GM18517 (cell line): Measurements from ENCODE around the gene MYO9A.

Experiments used
- ATAC-seq: cut with Tn5 transposase; IDR thresholded peaks from one replicate; pipeline ENCODE4 v1.9.1; 2021; ENCODE audit warnings: mild to moderate bottlenecking, moderate library complexity; ENCODE audit not compliant: unreplicated experiment

The MYO9A gene

DNA sequence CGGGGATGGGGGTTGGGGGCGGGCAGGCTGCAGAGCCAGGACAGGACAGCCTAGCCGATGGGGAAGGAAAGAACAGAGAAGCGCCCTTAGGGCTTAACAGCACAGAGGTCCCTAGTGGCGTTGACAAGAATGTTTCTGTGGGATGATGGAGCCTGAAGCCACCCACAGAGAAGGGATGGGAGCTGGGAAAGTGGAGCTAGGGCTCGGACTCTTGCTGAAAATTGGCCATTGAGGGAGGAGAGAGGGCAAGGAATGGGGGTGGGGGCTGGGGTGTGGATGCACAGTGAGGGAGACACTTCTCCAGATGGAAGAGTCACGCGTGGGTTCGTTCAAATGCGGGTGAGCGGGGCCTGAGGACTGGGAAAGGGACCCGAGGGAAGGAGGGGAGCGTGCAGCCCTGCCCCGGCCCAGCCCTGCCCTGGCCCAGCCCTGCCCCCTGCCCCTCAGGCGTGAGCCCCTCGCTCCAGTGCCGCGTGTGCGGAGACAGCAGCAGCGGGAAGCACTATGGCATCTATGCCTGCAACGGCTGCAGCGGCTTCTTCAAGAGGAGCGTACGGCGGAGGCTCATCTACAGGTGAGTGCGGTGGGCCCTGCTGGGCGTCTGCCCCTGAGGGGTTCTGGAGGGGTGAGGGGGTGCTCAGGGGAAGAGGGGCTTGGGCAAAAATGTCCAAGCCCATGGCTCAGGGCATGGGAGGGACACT, 306.8 kb downstream of the MYO9A start:
- no peak for ATAC-seq

DNA sequence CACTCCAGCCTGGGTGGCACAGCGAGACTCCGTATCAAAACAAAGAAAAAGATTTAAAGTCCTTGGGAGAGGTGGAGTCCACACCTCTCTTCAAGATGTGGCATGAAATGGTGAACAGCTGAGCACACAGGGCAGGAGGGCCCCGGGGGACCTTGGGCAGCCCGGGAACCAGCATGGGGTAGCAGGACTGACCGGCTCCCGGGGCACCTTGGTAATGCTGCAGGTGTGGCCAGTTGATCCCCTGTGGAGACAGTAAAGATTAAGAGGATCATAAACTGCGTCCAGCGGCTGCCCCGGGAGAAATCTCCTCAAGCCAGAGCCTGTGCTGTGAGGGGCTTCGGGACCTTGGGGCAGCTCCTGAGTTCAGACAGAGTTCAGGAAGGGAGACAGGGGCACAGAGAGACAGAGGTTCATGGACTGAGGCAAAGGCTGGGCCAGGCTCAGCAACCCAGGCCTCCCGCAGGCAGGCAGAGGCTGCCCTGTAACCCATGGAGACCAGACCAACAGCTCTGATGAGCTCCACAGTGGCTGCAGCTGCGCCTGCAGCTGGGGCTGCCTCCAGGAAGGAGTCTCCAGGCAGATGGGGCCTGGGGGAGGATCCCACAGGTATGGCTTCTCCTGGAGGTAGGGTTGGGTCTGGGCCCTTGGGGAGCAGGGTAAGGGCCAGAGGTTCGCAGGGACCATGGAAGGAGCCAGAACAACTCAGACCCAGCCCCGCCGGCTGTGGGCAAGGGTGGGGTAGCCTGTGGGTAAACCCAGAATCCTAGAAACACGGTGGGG, 307.5 kb downstream of the MYO9A start, which contains the start of gene NR2E3:
Gene NR2E3 (plus strand): TSS at position 299 of the 780 bp plus-strand sequence. CDS start 190 bp downstream, at position 489.
- no peak for ATAC-seq

DNA sequence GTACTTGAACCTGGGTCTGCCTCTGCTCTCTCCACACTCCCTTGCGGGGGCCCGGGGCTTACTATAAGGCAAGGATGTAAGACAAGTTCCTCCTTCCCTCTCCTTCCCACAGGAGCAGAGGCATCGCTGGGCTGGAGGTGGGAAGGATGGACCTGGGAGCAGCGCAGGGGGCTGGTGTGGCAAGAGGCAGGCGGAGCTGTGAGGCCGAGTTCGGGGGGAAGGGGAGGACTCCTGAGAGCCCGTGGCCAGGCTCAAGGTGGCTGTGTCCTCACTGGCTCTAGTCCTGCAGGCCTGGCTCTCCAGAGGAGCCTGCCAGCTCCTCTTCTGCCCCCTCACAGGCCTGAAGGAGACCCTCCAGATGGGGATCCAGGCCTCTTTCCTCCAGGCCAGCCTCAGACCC, 308.6 kb downstream of the MYO9A start:
- ATAC-seq = no peak

DNA sequence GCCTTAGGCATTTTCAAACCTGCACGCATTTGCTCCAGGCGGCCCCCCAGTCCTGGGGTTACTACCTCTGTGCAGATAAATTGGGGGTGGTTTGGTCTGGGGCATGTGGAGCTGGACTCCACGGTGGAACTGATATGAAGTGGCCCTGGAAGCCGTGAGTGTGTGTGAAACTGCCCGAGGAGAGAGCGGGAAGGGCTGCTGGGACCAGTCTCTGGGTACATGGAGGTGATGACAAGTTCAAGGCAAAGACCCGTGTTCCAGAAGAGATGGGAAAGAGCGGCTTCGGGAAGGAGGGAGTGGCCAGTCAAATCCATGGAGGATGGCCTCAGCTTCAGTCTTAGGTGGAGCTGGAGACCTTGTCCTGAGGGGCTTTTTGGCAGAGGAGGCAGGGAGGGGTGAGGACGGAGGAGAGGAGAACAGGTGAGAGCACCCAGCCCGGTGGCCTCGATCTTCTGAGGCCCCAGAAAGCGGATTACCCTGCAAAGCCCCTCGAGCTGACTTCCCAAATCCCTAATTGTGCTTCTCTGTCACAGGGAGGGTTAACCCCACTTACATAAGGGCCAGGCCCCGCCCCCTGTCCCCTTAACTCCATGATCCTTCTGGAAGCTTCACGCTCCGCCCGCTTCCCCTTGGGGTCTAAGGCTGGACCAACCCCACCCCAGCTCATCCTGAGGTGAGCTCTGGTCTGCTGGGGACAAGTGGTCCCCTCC, 309.5 kb downstream of the MYO9A start:
- ATAC-seq = no peak

DNA sequence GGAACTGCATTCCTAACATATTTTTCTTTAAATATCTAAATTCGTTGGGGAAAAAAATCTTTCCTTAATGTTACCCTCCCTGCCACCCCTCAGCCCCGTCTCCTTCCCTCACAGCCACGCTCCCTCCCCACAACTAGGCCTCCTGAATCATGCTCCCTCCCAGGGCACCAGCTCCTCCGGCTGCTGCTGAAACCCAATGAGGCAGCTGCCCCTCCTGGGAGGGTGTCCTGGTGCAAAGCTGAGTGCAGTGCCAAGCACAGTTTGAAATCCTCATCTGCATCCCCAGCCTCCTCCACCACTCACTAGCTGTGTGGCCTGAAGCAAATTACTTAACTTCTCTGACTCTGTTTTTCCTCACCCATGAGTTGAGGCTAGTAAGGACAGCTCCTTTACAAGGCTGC, 310.3 kb downstream of the MYO9A start:
- ATAC-seq = no peak

DNA sequence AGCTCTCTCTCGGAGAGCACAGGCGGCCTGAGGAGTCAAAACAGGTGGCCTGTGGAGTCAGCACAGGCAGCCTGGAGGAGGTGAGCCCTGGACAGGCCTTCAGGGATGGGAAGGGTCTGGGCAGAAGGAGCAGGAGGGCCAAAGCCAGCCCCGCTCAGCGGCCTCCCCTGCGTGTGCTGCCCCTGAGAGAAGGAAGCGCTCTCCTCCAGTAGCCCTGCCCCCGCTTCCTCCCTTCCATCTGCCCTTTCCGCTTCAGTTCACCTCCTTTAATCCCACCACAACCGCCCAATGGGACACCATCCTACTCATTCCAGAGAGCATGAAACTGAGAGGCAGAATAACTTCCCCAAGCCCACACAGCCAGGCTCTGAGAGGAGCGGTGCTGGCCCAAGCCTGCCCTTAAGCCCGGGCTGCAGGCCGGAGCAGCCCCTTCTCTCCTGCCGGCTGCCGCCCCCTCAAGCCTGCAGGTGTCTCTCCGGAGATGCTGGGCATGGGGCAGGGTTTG, 310.8 kb downstream of the MYO9A start:
- no peak for ATAC-seq

DNA sequence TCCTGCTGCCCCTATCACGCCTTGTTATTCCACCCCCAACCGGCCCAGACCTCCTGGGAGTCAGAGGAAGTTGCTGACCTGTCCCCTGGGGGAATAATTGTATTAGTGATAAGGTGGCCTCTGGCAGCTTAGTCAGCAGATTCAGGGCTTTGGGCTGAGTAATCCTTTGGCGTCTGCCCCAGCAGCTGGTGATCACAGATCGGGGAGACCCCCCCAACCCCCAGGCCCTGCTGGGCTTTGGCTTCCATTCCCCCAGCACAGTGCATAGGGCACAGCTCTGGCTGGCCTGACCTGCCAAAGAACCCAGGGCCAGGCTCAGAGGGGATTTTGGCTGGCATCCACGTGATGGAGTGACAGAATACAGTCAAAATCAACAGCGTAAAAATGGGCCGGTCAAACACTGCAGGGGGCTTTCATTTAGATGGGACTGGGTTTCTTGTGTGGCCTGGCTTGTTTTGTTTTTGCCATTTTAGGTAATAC, 311.5 kb downstream of the MYO9A start:
- ATAC-seq = no peak

DNA sequence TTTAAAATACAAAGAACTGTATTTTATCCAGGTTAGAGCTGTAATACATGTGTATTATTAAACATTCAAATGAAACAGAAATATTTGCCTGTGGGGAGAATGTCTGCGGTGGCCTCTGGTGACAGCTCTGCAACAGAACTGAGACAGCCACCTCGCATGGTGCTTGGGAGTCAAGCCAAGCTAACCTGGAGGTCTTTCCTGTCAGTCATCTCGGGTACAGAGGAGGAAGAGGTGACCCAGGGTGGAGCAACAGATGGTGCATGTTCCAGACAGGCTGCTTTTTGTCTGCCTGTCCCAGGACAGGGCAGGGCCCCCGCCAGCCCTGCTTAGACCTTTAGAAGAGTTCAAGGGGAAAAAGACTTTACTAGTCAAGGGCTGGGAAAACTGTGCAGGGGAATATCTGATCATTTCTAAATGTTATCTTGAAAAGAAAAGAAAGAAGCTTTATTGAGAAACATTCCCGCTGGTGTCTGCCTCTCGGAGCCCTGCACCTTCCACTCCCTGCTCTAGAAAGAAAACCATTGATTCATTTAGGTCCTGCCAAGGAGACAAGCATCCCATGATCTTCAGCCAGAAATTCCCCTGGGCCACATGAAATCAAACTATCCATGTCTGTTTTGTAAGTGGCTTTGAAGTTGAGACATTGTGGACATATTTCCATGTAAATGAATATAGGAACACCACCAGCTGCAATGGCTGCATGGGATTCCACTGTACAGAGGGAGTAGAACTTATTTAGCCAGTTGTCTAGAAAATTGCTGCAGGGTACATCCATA, 313.1 kb downstream of the MYO9A start:
- ATAC-seq = no peak

DNA sequence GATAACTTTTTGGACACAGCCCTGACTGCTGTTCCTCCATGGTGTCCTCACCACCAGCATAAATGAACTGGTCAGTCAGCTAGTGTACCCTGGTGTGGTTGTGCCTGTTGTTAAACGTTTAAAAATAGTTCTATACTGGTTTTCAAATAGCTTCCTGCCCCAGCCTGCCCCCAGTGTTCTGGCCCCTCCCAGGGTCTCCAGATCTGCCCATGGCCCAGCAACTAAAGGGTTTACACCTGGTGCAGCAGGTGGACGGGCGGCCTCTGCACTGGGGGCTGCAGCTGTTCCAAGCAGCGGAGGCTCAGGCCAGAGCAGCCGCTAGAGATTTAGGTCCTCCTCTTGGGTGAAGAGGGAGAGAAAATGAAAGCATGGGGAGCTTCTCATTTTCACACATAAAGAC, 313.7 kb downstream of the MYO9A start:
- ATAC-seq = no peak

DNA sequence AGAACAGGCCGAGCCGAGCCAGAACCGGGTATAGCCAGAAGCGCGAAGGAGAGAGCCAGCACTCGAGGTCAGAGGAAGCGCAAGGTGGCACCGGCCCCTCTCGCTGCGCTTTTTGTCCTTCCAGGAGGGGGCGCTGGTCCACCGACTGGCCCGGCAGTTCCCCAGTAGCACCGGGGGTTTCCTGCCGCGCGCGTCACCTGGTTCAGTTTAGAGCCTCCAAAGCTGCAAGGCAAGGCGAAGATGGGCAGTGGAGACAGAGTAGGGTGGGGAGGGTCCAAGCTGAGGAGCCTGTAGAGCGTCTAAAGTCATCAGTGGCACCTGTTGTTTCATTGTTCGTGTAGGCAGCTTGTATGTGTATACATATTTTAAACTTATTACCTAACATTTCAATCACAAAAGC, 315.2 kb downstream of the MYO9A start:
- no peak for ATAC-seq

DNA sequence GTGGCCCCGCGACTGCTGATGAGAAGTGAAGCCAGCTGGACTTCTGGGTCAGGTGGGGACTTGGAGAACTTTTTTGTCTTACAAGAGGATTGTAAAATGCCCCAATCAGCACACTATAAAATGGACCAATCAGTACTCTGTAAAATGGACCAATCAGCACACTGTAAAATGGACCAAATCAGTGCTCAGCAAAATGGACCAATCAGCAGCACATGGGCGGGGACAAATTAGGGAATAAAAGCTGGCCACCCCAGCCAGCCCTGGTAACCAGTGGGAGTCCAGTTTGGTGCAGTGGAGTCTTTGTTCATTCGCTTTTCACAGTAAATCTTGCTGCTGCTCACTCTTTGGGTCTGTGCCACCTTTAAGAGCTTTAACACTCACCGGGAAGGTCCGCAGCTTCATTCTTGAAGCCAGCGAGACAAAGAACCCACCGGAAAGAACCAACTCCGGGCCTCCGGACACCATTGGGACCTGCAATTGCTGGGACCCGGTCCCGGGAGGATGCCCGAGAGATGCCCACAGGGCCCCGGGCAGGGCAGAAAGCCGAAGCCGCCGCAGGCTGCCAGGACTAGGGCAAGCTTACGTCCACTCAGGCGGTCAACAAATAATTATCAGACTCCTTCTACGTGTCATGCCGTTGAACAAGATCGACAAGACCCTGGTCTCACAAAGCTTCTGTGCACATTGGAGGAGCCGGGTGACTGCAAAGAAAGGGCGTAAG, 315.9 kb downstream of the MYO9A start:
- ATAC-seq = no peak

DNA sequence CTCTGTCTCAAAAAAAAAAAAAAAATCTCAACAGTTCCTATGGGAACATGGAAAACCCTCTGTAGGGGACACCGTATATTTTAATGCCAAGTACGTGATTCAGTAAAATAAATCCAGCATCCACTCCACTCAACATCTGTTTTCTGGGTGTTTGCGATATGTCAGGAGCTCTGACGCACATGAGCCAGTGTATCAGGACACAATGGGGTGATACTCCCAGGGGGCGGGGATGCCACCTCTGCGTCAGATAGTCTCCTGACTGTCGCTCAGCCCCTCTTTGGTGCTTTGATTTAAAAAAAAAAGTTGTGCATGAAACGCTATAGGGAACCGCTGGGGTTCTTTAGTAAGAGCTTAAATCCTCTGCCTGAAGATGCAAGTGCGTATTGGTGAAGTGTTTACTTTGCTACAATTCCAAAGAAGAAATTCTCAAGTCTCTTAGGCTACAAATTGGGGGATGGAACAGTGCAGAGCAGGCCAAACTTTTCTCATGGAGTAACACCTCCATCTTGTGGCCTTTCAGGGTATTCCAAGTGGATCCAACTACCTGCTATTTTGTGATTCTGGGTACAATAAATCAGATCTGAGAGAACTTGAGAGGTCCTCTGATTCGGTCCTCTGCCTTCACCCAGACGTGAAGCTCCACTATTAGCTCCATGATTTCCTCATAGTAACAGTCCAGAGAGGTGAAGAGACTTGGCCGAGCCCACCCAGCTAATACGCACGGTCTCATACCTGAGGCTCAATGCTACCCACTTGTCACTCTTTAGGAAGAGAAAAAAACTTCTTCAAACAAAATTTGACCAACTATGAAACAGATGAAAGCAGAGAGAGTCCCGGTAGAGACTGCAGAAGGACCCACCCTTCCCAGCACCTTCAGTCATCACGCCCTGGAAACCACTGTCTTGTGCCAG, 316.9 kb downstream of the MYO9A start:
- ATAC-seq = no peak

DNA sequence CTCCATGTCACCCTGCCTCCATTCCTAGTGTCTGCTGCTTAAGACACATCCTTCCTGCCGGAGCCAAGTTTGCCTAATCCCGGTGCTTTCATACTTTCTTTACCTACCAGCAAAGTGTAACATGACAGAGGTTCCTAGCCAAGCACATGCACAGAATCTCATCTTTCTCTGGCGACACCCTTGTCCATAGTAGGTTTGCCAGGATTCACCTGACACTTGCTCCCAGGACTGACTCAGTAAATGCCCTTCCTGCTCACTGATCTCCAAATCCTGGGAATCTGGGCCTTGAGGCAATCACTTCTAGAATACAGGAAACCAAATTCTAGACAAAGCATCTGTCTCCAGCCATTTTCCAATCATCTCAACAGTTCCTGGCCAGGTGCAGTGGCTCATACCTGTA, 317.8 kb downstream of the MYO9A start:
- no peak for ATAC-seq

DNA sequence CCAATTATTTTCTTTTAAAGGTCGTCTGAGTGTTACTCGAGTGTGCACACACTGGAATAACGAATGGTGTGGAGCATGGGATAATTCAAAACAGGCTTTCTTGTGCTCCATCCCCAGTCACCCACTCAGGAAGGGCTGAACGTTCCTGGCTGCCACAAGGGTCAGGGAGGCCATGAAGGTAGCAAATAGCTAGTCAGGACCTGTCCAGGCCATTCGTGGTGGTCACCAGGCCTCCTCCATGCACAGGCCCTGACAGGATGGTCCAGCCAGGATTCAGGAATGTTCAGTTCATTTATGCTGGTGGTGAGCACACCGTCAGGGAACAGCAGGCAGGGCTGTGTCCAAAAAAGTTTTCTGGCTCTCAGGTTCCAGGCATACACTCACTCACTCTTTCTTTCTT, 319.3 kb downstream of the MYO9A start:
- no peak for ATAC-seq

DNA sequence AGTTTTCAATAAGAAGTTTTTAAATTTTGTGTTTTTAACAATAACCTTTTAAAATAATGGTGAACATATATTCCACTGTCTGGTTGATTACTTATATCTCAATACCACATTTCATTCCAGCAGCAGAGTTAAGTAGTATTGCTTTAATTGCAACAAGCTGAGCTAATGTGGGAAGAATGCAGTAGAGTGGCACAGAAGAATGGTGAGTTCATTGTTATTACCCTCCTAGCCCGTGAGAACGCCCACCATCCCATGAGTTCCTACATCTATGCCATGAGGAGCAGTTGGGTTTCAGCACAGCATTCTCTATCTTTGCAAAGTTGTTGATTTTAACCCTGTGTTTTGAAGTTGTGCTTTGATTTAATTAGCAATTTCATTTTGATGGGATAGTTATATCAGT, 325.4 kb downstream of the MYO9A start:
- no peak for ATAC-seq

DNA sequence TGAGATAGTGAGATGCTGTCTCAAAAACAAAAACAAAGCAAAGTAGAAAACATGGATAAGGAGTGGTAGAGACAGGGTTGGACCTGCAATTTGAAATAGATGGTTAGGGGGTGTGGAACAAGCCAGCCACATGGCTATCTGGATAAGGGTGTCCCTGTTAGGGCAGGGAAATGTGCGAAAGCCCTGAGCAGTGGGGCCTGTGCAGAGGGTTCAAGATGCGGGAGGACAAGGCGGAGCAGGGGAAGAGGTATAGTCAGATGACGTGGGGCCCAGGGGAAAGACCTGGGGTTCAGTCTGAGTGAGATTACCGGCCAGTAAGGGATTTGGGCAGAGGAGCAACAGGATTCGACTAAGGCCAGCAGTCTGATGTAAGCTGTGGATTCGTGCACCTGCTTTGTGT, 326.0 kb downstream of the MYO9A start:
- no peak for ATAC-seq

DNA sequence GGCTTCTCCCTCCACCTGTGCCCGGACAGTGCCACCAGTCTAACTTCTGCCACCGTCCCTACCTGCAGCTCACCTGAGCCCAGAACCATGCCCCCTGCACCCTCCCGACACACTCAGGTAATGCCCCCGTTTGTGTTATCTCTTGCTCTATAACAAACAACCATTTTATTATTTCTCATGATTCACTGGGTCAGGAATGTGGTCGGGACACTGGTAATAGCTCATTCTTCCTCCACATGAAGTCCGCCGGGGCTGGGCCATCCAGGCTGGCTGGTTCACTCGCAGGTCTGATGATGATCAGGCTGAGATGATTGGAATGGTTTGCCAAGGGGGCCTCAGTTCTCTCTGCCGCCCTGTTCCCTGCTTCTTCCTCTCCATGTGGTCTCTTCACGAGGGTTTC, 327.9 kb downstream of the MYO9A start:
- no peak for ATAC-seq

DNA sequence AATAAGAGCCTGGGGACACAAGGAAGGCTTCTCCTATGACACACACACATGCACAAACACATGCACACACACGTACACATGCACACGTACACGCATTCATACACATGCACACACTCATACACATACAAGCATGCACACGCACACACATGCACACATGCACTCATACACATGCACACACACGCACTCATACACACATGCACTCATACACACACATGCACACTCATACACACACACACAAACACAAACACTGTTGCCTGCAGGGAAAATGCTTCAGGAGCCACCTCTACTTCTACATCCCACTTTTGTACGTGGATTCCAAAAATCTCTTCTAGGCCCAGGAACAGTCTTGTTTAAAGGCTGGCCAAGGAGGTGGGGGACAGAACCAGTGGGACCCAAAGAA, 328.3 kb downstream of the MYO9A start:
- no peak for ATAC-seq
